GM23338 (cell line): ENCODE measurements around the gene SPATA25.

ENCODE experiments used
- CREB1 ChIP-seq: fragments of 250-450 bp; sonication (Bioruptor Pico); IDR thresholded peaks from 2 replicates; pipeline ENCODE4 v1.5.0; 2020; ENCODE audit warnings: low read depth, mild to moderate bottlenecking, moderate library complexity
- EZH2 ChIP-seq: fragments of 200-600 bp; sonication (generic); IDR thresholded peaks from one replicate; pipeline ENCODE4 v1.8.0; 2017; ENCODE audit warnings: antibody characterized with exemption, mild to moderate bottlenecking, low read depth; ENCODE audit not compliant: unreplicated experiment
- EZH2phosphoT487 ChIP-seq: fragments of 200-600 bp; sonication (generic); IDR thresholded peaks from one replicate; pipeline ENCODE4 v1.8.1; 2018; ENCODE audit warnings: antibody characterized with exemption; ENCODE audit not compliant: unreplicated experiment
- JUNB ChIP-seq: IDR thresholded peaks from one replicate; pipeline ENCODE4 v1.6.1; 2016; ENCODE audit warnings: antibody characterized with exemption; ENCODE audit not compliant: unreplicated experiment
- NANOG ChIP-seq: IDR thresholded peaks from 2 replicates; pipeline ENCODE4 v1.6.1; 2016; ENCODE audit warnings: antibody characterized with exemption, borderline replicate concordance
- POLR2AphosphoS5 ChIP-seq: IDR thresholded peaks from 2 replicates; pipeline ENCODE4 v1.6.1; 2016; ENCODE audit warnings: antibody characterized with exemption, low read depth
- STAT1 ChIP-seq: IDR thresholded peaks from one replicate; pipeline ENCODE4 v1.6.1; 2016; ENCODE audit warnings: antibody characterized with exemption; ENCODE audit not compliant: unreplicated experiment
- ZNF114 ChIP-seq: fragments of 250-450 bp; sonication (Bioruptor Pico); IDR thresholded peaks from 2 replicates; pipeline ENCODE4 v1.5.0; 2020; ENCODE audit warnings: mild to moderate bottlenecking, moderate library complexity
- ZNF331 ChIP-seq: fragments of 250-450 bp; sonication (Bioruptor Pico); IDR thresholded peaks from 2 replicates; pipeline ENCODE4 v1.5.0; 2020; ENCODE audit warnings: low read depth, mild to moderate bottlenecking, moderate library complexity
- TF ChIP-seq, protein P1 (sequence below), 2 experiments: fragments of 200-600 bp in 1 of 2; sonication (generic) in 1 of 2; conservative IDR thresholded peaks; 2 replicates each; pipeline versions ENCODE4 v1.5.1 to v1.6.1; 2016 to 2017; ENCODE audit warnings: antibody characterized with exemption in 2 of 2, low read depth in 2 of 2, mild to moderate bottlenecking in 2 of 2, moderate library complexity in 1 of 2
- TF ChIP-seq, protein P2 (sequence below): IDR thresholded peaks from one replicate; pipeline ENCODE4 v1.6.1; 2018; ENCODE audit warnings: antibody characterized with exemption; ENCODE audit not compliant: unreplicated experiment
- TF ChIP-seq, protein P3 (sequence below): IDR thresholded peaks from 2 replicates; pipeline ENCODE4 v1.6.1; 2016; ENCODE audit warnings: antibody characterized with exemption
- TF ChIP-seq, protein P4 (sequence below): fragments of 250-450 bp; sonication (Bioruptor Pico); IDR thresholded peaks from 2 replicates; pipeline ENCODE4 v1.5.0; 2020; ENCODE audit warnings: mild to moderate bottlenecking, moderate library complexity

DNA sequence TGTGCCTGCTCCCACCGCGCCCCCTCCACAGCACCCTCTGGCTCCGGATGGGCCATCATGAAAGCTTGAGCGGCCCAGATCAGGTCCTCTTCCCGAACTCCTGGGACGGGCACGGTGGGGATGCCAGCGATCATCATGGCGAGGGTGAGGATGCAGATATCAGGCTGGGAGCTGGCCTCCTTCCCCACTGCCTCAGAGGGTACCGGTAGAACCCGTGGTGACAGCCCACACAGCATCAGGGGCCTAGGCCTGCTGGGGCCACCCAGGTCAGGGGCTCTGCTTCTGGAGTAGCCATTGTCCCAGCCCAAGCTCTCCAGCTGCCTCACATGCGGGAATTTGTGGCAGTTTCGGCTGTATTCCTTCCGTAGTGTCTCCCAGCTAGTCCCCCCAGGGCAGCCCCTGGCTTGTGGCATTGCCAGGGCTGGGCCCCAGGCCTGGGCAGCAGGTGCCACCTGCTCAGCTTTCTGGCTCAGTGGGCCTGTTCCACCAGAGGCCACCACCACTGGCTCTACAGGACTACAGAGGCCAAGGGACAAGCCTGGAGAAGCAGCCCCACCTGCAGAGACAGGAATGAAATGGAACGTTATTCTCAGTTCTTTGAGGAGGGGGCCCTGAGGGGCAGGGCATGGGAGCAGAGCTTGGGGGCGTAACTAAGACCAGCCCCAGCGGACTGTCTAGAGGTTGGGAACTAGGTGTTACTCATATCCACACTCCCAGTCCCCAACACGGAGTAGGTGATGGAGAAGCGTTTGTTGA lies 654 bp downstream of the SPATA25 start:
- TF ChIP-seq, protein P1, sequence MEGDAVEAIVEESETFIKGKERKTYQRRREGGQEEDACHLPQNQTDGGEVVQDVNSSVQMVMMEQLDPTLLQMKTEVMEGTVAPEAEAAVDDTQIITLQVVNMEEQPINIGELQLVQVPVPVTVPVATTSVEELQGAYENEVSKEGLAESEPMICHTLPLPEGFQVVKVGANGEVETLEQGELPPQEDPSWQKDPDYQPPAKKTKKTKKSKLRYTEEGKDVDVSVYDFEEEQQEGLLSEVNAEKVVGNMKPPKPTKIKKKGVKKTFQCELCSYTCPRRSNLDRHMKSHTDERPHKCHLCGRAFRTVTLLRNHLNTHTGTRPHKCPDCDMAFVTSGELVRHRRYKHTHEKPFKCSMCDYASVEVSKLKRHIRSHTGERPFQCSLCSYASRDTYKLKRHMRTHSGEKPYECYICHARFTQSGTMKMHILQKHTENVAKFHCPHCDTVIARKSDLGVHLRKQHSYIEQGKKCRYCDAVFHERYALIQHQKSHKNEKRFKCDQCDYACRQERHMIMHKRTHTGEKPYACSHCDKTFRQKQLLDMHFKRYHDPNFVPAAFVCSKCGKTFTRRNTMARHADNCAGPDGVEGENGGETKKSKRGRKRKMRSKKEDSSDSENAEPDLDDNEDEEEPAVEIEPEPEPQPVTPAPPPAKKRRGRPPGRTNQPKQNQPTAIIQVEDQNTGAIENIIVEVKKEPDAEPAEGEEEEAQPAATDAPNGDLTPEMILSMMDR (conservative IDR thresholded peaks at IDR 0.05; ENCODE audit: low read depth in 2 of 2), result no peak; a peak in 1 of 4 replicates
- TF ChIP-seq EZH2 (no peak), STAT1 (no peak), EZH2phosphoT487 (no peak), ZNF114 (CRISPR knock-in tag) (no peak), JUNB (no peak), POLR2AphosphoS5 (no peak; the same call in 1 of the 2 replicates), NANOG (no peak), CREB1 (no peak), ZNF331 (CRISPR knock-in tag) (no peak)
- TF ChIP-seq, protein P2, sequence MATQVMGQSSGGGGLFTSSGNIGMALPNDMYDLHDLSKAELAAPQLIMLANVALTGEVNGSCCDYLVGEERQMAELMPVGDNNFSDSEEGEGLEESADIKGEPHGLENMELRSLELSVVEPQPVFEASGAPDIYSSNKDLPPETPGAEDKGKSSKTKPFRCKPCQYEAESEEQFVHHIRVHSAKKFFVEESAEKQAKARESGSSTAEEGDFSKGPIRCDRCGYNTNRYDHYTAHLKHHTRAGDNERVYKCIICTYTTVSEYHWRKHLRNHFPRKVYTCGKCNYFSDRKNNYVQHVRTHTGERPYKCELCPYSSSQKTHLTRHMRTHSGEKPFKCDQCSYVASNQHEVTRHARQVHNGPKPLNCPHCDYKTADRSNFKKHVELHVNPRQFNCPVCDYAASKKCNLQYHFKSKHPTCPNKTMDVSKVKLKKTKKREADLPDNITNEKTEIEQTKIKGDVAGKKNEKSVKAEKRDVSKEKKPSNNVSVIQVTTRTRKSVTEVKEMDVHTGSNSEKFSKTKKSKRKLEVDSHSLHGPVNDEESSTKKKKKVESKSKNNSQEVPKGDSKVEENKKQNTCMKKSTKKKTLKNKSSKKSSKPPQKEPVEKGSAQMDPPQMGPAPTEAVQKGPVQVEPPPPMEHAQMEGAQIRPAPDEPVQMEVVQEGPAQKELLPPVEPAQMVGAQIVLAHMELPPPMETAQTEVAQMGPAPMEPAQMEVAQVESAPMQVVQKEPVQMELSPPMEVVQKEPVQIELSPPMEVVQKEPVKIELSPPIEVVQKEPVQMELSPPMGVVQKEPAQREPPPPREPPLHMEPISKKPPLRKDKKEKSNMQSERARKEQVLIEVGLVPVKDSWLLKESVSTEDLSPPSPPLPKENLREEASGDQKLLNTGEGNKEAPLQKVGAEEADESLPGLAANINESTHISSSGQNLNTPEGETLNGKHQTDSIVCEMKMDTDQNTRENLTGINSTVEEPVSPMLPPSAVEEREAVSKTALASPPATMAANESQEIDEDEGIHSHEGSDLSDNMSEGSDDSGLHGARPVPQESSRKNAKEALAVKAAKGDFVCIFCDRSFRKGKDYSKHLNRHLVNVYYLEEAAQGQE, result no peak
- TF ChIP-seq, protein P3, sequence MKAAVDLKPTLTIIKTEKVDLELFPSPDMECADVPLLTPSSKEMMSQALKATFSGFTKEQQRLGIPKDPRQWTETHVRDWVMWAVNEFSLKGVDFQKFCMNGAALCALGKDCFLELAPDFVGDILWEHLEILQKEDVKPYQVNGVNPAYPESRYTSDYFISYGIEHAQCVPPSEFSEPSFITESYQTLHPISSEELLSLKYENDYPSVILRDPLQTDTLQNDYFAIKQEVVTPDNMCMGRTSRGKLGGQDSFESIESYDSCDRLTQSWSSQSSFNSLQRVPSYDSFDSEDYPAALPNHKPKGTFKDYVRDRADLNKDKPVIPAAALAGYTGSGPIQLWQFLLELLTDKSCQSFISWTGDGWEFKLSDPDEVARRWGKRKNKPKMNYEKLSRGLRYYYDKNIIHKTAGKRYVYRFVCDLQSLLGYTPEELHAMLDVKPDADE, result no peak
- TF ChIP-seq, protein P4, sequence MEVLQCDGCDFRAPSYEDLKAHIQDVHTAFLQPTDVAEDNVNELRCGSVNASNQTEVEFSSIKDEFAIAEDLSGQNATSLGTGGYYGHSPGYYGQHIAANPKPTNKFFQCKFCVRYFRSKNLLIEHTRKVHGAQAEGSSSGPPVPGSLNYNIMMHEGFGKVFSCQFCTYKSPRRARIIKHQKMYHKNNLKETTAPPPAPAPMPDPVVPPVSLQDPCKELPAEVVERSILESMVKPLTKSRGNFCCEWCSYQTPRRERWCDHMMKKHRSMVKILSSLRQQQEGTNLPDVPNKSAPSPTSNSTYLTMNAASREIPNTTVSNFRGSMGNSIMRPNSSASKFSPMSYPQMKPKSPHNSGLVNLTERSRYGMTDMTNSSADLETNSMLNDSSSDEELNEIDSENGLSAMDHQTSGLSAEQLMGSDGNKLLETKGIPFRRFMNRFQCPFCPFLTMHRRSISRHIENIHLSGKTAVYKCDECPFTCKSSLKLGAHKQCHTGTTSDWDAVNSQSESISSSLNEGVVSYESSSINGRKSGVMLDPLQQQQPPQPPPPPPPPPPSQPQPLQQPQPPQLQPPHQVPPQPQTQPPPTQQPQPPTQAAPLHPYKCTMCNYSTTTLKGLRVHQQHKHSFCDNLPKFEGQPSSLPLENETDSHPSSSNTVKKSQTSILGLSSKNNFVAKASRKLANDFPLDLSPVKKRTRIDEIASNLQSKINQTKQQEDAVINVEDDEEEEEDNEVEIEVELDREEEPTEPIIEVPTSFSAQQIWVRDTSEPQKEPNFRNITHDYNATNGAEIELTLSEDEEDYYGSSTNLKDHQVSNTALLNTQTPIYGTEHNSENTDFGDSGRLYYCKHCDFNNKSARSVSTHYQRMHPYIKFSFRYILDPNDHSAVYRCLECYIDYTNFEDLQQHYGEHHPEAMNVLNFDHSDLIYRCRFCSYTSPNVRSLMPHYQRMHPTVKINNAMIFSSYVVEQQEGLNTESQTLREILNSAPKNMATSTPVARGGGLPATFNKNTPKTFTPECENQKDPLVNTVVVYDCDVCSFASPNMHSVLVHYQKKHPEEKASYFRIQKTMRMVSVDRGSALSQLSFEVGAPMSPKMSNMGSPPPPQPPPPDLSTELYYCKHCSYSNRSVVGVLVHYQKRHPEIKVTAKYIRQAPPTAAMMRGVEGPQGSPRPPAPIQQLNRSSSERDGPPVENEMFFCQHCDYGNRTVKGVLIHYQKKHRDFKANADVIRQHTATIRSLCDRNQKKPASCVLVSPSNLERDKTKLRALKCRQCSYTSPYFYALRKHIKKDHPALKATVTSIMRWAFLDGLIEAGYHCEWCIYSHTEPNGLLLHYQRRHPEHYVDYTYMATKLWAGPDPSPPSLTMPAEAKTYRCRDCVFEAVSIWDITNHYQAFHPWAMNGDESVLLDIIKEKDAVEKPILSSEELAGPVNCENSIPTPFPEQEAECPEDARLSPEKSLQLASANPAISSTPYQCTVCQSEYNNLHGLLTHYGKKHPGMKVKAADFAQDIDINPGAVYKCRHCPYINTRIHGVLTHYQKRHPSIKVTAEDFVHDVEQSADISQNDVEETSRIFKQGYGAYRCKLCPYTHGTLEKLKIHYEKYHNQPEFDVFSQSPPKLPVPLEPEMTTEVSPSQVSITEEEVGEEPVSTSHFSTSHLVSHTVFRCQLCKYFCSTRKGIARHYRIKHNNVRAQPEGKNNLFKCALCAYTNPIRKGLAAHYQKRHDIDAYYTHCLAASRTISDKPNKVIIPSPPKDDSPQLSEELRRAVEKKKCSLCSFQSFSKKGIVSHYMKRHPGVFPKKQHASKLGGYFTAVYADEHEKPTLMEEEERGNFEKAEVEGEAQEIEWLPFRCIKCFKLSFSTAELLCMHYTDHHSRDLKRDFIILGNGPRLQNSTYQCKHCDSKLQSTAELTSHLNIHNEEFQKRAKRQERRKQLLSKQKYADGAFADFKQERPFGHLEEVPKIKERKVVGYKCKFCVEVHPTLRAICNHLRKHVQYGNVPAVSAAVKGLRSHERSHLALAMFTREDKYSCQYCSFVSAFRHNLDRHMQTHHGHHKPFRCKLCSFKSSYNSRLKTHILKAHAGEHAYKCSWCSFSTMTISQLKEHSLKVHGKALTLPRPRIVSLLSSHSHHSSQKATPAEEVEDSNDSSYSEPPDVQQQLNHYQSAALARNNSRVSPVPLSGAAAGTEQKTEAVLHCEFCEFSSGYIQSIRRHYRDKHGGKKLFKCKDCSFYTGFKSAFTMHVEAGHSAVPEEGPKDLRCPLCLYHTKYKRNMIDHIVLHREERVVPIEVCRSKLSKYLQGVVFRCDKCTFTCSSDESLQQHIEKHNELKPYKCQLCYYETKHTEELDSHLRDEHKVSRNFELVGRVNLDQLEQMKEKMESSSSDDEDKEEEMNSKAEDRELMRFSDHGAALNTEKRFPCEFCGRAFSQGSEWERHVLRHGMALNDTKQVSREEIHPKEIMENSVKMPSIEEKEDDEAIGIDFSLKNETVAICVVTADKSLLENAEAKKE (CRISPR knock-in tag), result no peak
